NCI-H187 treated with DMSO at 0.1 percent for 48 hours (cell line): ENCODE results near the gene RIPOR1.
"Not testable (repeated sequence)": the region's sequence is repeated elsewhere in the genome, so short reads cannot be mapped to it uniquely, and the experiment has no call there.

Experiments
- DNase-seq: peaks from one replicate; lab custom pipeline; 2025; lab: John Stamatoyannopoulos, UW

The RIPOR1 gene

DNA sequence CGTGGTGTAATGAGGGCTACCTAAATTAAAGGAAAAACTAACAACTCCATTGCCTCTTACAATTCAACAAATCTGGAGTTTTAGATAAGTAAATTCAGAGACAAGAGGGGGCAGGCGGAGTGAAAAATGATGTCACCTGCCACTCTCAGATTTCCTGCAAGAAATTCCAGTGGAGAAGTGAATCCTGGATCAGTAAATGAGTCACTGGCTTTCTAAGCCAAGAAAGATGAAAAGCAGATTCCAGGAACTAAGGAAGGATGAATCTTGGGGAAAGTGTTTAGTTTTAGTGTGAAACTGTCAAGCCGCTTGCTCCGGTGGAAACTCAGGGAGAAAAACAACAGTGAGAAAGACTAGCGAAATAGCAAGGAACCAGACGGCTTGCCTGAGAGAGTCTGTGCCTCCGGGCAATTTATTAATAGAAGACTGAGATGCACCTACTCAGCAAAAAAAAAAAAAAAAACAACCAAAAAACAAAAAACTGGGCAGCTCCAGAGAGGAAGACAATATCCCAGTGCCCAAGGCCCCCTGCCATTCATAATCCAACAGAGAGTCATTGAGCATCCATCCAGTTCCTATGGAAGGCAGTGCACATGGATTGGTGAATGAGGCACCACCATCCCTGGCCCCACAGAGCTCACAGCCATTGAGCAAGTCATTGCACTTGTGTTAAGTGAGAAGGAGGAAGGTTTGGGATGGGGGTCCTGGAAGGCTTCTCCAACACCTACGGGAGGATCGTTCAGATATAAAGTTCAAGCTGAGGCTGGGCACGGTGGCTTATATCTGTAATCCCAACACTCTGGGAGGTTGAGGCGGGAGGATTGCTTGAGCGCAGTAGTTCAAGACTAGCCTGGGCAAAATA lies 12.1 kb upstream of the RIPOR1 start:
- no peak for DNase-seq

GRCh38 chr16:67517155-67517445 lies 11.5 kb upstream of the RIPOR1 start:
- no peak for DNase-seq

DNA sequence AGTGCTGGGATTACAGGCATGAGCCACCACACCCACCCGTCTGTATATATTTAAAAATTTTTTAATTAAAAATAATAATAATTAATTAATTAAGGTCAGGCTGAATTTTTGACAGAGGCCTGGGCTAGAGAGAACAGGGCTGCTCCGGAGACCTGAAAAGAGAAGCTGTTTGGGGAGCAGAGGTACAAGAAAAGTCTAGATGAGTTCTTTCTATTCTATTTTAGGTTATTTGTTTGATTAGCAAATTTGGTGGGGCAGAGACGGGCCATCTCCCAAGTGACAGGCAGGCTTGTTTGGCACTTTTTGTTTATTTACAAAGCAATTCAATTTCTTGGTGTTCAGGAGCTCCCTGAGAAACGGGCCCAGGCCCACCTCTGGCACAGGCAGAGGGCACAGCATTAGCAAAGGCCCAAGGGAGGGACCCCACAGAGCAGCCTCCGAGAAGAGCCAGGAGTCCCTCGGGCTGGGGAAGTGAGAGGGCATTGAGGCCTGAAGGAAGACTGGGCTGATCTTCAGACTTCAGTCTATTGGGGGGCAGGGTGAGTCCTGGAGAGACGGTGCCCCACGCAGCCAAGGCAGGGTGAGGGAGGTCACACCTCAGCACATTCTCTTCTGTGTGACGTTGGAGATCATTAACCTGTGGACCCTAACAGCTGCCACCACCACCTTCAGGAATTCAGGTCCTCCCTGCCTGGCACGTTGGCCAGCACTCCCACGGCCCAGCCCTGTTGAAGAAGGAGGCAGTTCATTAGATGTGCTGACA lies 10.8 kb upstream of the RIPOR1 start:
- DNase-seq: no peak

GRCh38 chr16:67518676-67519075 lies 10.0 kb upstream of the RIPOR1 start:
- DNase-seq: no peak

DNA sequence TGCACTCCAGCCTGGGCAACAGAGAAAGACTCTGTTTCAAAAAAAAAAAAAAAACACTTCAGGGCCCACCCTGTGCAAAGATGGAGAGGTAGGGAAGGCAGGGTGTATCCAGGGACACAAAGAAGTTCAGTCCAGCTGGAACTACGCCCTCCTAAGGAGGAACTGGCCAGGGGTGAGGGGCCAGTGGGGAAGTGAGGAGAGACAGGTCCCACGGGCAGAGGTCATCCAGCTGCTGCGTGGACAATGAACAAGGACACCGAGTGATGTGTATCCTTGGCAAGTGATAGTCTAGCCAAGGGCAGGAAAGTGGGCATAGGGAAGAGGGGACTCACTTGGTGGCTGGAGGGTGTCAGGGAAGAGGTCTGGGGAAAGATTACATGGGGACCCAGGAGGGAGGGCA lies 9.4 kb upstream of the RIPOR1 start:
- DNase-seq: no peak

DNA sequence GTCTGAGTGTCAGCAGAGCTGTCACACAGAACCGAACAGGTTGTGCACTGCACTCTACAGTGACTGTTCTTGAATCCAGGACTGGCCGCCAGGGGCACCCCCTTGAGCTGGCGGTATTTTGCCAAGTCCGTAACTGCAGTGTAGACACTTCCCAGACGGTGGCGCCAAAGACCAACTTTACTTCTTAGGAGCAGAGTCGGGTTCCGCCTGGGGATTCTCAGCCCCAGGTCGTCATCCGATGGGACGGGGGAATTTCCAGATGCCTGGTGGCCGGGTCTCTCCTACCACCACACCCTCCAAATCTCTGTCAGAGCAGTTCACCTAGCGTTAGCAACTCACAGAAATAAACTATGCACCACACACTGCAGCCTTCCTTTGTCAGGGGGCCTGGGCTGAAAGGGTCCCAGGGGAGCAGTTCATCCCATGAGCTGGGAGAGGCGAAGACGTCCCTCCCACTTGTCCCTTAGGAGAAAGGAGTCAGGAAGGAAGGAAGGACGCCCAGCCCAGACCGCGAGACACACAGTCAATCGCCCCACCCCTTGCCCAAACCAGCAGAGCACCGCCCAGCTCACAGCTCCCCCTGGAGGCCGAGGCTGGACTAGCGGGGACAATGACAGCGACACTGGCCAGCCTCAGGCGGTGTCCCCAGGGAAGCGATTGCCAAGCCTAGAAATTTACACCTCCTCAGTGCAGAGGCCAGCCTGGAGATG lies 7.4 kb upstream of the RIPOR1 start:
- peak; percentile 38 for DNase-seq

DNA sequence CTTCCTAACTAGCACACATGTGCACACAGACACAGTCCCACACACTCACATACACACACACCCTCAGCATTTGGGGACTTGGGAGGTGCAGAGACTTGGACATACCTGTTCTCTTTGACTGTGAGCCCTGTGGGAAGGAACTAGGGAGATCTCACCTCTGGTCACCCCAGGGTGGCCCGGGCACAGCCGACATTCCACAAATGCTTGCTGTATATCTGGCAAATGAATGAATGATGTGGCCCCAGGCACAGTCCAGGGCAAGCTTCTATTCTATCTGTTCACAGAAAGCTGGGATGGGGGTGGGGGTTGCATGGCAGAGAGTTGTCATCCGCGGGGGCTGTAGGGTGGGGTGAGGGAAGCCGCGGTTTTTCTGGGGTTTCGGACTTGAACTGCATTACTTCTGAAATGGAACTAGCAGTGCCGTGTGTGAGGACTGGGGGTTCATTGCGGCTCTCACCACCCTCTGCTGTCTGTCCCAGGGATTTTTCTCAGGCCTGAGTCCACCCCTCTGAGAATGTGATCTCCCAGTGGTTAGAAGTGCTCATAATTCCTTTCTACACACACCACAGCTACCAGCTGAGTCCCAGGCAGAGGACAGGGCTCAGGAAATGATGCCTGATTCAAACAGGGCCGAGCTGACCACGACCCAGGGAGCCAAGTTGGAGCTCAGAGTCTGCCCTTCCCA lies 3.3 kb upstream of the RIPOR1 start:
- DNase-seq: no peak

- no peak for DNase-seq
These were observed 2.4 kb upstream of the RIPOR1 start for GRCh38 chr16:67526149-67526791.

DNA sequence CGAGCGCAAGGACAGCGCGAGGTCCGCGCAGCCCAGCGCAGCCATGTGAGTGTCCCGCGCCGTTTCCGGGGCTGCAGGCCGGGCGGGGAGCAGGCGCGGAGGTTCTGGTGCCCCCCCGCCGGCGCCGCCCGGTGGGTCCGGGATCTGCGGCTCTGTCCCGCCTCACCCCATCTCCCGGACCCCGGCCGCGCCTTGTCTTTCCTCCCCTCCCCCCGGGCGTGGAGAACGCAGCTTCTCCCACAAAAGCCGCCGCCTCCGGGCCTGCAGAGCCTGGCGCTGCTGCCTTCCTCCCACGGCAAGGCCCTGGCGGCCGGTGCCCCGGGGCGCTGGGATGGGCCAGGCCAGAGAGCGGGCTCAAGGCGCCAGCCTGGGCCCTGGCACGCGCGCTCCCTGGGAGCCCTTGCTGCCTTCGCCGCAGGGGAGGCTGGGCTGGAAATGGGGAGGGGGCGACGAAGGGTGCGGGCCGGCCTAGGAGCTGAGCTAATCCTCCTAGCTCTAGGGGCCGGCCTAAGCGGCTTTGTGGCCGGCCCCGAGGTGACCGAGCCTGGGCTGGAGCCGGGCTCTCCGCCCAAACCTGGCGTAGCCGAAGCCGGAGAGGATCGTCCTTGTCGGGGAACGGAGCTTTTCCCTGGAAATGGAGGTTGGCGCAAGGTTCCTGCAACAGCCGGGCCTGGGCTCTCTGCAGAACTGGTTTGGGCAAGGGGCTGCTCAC lies 397 bp downstream of the RIPOR1 start:
- no peak for DNase-seq

DNA sequence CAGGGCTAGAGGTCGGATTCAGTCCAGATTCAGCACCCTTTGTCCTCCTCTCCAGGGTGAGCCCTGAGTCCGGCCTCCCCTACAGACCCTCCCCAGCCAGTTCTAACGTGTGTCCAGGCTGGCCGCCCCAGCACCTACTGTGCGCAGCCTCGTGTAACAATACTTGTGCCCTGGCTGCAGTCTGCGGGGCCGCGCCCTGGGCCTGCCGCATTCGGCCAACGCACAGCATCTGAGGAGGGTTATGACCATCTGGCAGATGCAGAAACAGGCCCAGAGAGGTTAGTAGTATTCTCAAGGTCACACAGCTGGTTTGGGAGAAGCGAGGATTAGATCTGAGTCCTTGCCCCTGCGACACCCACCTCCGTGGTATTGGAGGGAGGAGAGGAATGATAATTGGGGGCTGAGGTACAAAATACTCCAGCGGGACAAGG lies 968 bp downstream of the RIPOR1 start:
- no peak for DNase-seq

GRCh38 chr16:67530013-67530939 lies 1.6 kb downstream of the RIPOR1 start:
- no peak for DNase-seq

DNA sequence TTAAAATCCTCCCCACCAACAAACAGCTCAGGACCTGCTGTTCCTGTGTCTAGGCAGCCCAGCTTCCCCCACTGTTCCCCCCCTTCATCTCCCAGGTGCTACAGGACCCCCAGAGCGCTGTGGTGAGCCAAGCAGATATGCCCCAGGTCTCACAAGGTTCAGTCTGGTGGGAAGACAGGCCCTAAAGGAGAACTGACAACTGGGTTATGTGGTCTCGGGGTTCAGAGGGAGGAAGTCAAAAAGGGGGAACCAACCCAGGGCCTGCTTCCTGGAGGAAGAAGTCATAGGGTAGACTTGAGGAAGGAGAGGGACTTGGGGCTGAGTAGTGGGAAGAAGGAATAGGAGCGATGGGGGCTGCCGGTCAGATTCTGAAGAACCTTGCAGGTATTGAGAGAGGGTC lies 2.6 kb downstream of the RIPOR1 start:
- no peak for DNase-seq

DNA sequence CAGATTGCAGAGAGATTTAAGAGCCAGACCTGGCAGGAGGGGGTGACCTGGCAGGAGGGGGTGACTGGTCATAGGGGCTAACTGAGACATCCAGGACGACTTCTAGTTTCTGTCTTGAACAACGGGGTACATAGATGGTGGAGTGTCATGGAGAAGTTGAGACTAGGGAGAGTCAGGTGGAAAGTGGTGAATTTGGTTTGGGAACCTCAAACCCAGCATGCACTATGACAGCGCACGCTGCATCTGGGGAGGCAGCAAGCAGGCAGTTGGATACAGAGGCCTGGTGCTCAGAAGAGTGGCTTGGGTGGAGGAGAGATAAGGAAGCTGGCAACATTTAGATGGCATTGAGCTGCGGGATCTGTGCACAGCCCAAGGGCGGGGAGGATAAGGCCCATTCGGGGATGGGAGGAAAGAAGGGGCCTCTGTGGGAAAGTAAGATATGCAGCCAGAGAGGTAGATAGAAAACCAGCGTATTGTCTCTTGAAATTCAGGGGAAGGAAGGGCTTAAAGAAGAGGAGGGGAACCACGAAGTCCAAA lies 4.5 kb downstream of the RIPOR1 start:
- no peak for DNase-seq

DNA sequence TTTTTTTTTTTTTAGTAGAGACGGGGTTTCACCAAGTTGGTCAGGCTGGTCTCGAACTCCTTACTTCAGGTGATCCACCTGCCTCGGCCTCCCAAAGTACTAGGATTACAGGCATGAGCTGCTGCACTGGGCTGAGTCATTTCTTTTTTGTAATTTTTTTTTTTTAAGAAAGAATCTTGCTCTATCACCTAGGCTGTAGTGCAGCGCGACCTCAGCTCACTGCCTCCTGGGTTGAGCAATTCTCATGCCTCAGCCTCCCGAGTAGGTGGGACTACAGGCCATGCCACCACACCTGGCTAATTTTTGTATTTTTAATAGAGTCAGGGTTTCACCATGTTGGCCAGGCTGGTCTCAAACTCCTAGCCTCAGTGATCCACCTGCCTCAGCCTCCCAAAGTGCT lies 5.4 kb downstream of the RIPOR1 start:
- DNase-seq: not testable (repeated sequence)

DNA sequence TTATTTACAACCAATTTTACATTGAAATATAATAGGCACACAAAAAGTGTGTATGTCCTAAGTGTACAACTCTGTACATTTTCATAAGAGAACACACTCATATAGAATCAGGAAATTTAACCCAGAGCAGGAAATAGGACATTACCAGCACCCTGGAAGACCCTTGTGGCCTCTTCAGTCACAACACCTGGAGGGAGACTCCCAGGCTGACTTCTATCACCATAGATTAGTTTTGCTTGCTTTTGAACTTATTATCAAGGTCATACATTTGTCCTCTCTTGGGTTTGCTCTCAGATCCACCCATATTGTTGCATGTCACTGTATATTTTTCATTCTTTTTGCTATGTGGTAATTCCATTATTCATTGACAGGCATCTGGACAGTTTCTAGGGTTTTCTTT lies 5.8 kb downstream of the RIPOR1 start:
- no peak for DNase-seq

DNA sequence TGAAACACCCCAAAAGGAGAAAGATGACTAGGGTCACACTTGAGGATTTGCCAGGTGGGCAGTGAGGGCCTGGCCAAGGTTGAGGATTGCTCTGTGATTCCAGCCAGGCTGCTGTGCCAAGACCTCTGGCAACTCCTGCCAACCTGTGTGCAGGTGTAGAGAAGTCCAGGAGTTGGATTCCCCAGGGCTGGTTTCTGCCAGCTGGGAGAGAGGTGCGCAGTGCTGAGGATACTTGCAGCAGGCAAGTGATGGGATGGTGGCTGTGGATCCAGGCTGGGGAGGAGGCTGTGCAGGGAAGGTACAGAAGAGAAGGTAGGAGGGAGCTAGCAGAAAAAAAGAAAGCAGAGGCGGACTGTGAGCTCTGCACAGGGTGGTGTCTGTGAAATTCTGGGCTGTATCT lies 6.6 kb downstream of the RIPOR1 start:
- no peak for DNase-seq

GRCh38 chr16:67537270-67537635 lies 8.6 kb downstream of the RIPOR1 start:
- no peak for DNase-seq

DNA sequence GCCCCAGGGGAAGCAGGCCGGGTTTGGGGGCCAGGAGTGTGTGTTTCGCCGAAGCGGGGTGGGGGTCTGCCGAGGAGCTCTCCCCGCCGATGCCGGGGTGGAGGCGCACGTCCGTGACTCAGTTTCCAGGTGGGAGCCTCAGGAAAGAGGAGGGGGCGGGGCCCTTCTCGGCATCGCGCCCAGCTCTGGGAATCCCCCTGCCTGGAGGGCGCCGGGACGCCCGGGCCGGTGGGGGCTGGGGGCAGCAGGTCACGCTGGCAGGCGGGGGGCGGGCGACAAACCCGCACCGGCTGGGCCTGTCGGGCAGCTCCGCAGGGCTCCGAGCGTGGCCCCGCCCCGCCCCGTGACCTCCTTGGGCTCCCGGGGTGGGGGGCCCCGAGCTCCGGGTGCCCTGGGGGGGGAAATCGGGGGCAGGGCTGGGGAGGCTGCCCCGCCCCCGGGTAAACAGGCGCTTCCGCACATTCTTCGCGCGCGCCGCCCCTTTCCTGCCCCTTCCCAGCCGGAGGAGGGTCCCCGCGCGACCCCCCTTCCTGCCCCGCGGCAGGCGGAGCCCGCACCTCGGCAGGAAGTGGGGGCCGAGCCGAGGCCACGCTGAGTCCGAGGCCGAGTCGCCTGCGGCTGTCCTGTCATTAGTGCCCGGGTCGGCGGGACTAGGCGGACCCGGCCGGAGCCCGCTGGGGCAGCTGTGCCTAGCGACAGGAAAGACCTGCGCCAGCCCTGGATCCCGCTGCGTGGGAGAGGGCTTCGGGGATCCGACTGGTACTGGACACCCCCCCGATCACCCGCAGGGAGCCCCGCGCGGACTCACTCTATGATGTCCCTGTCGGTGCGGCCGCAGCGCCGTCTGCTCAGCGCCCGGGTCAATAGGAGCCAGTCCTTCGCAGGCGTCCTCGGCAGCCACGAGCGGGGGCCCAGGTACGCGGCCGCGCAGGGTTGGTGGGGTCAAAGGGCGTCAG lies 9.3 kb downstream of the RIPOR1 start:
- DNase-seq: no peak

DNA sequence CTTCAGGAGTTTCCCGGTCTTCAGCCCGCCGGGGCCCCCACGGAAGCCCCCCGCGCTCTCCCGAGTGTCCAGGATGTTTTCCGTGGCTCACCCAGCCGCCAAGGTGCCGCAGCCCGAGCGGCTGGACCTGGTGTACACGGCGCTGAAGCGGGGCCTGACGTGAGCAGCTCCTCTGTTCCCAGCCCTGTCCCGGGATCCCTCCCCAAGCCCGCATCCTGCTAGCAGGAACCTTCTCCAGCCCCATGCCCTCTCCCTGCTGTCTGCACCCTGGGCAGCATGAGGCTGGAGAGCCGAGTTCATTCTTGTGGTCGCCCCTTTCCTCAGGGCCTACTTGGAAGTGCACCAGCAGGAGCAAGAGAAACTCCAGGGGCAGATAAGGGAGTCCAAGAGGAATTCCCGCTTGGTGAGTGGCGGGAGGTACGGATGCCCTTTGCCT lies 10.1 kb downstream of the RIPOR1 start:
- DNase-seq: no peak
